Ovary (tissue), 9 donors: ENCODE measurements around the gene MBD1. TPM values are rescaled to one million over a fixed set of nuclear protein-coding genes. Genes with fewer than 3 reads are reported as not detected.

Experiments used
- DNase-seq, 5 donors: peaks; one replicate each; pipeline ENCODE4 v3.0.0-alpha.2; 2019 to 2020
- H3K27ac ChIP-seq, 2 donors: fragments of 200-600 bp; one replicate each; pipeline versions ENCODE4 v1.5.1 to v1.8.0; 2019 to 2022
- H3K27me3 ChIP-seq: fragments of 200-600 bp; one replicate; pipeline ENCODE4 v1.8.0; 2022
- H3K36me3 ChIP-seq: fragments of 200-600 bp; sonication (generic); one replicate; pipeline ENCODE4 v1.5.1; 2019
- H3K4me1 ChIP-seq: one replicate; pipeline ENCODE4 v1.8.1; 2013; ENCODE audit warnings: mild to moderate bottlenecking, moderate library complexity; ENCODE audit not compliant: insufficient read depth
- H3K4me3 ChIP-seq: fragments of 200-600 bp; sonication (generic); one replicate; pipeline ENCODE4 v1.5.1; 2017
- H3K9me3 ChIP-seq, 2 donors: fragments of 200-600 bp in 1 of 2; sonication (generic) in 1 of 2; one replicate each; pipeline versions ENCODE4 v1.5.1 to v1.8.1; 2013 to 2019; ENCODE audit warnings: mild to moderate bottlenecking in 1 of 2, moderate library complexity in 1 of 2
- CTCF ChIP-seq, 3 donors: fragments of 450-650 bp in 2 of 3; fragments of 200-600 bp in 1 of 3; IDR thresholded peaks; one replicate each; pipeline versions ENCODE4 v1.5.1 to v1.8.0; 2016 to 2022; ENCODE audit warnings: antibody characterized with exemption in 3 of 3, mild to moderate bottlenecking in 1 of 3
- EP300 ChIP-seq: sonication (generic); formaldehyde crosslinking; IDR thresholded peaks from one replicate; pipeline ENCODE4 v1.6.1; 2017; ENCODE audit warnings: antibody characterized with exemption
- POLR2A ChIP-seq: fragments of 450-650 bp; IDR thresholded peaks from one replicate; pipeline ENCODE4 v1.6.1; 2017; ENCODE audit warnings: antibody characterized with exemption, mild to moderate bottlenecking, moderate library complexity
- WGBS, 3 donors: extraction: QIAGEN DNeasy Blood & Tissue Kit in 1 of 3; methylation state at CpG; one replicate each; pipeline versions ENCODE4 v1.1.5 to v1.1.7; 2013 to 2017; 5-methylcytosine and 5-hydroxymethylcytosine counted together
- intact Hi-C, 4 donors: fragments of 100-400 bp; cut with DNase I; formaldehyde crosslinking; loops; one replicate each; pipeline versions ENCODE4 v1.11.0 to v1.15.1; 2022 to 2023
- polyA plus RNA-seq, 2 donors: library from polyadenylated mRNA; stranded (reverse); fragments of 200-250 nt in 1 of 2; fragments of 350-450 nt in 1 of 2; fragmentation: Illumina TruSeq in 1 of 2; extraction: RNeasy Lipid Tissue Mini Kit (QIAGEN cat#74804) in 1 of 2; gene quantifications; one replicate each; pipeline ENCODE4 v1.2.3, GENCODE V29; 2013 to 2014
- total RNA-seq, 7 donors: library from RNA; depleted of rRNA in 2 of 7; stranded (reverse); fragments of >200 nt in 2 of 7; fragmentation: NEBNext Ultra II Directional in 3 of 7; extraction: Animal tissue kit (Norgen Biotek cat#: 25700) in 3 of 7; gene quantifications; one replicate each; pipeline versions ENCODE4 v1.1.0 to v1.2.4, GENCODE V29; 2016 to 2023
- donor health status: DM: no; HTN: no; CAD: no; lungs with moderate emphysema.
- donor health status: DM: no; HTN: no; CAD: no.
- donor health status: Bipolar disorder and iron deficiency.
- donor health status: DM: yes; HTN: yes; CAD: no.
- donor health status: DM: no; HTN: no; CAD: no.
- donor health status: DM: yes; HTN: yes; CAD: no.

MBD1 gene
- total and polyA plus RNA-seq, 9 donors = 30.1 to 78.5 (median 61.1) TPM

GRCh38 chr18:50306944-50307343, 25.6 kb upstream of the MBD1 start:
- DNase-seq = peak in 2 of 5 donors; percentile 40 to 68
- intact Hi-C loops = no loop called here
- 10 to 32% (median 17%) methylated on average over 8 of the region's 8 CpGs for WGBS, 3 donors
- Histone ChIP-seq H3K27me3 (no peaks in the 10 kb centered on the region), H3K27ac (no peak overlapping the region), H3K4me1 (no peaks in the 10 kb centered on the region), H3K9me3 (no peaks in the 10 kb centered on the region), H3K36me3 (no peaks in the 10 kb centered on the region), H3K4me3 (peak overlapping the region; percentile 40)
- TF ChIP-seq CTCF (IDR thresholded peaks at IDR 0.05) (no peak), POLR2A (no peak), EP300 (no peak)

DNA sequence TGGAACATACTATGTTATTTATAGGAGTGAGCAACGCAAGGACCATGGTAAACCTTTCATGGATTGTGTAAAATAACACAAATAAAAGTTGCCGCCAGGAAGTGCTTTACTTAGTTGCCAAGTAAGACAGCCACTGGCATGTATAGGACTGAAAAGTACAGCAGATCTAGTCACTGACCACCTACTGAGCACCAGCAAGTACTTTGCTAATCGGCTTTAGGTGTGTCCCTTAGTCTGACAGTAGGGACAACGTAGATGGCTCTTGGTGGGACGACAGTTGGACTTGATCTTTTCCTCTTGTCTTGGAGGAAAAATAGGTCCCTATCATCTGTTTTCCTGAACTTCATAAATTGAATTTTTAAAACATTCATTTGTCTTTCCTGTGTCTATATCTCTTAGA, 19.8 kb upstream of the MBD1 start:
- Histone ChIP-seq H3K4me1 (peaks cover 4% of the 10 kb centered on the region), H3K4me3 (no peak overlapping the region), H3K27ac (no peak overlapping the region), H3K9me3 (no peaks in the 10 kb centered on the region), H3K36me3 (no peaks in the 10 kb centered on the region), H3K27me3 (no peaks in the 10 kb centered on the region)
- intact Hi-C loops = no loop called here
- no peak for DNase-seq
- 38 to 60% (median 49%) methylated on average over 5 of the region's 5 CpGs for WGBS, 3 donors
- TF ChIP-seq CTCF (IDR thresholded peaks at IDR 0.05) = no peak
- TF ChIP-seq POLR2A = no peak
- TF ChIP-seq EP300 = no peak

DNA sequence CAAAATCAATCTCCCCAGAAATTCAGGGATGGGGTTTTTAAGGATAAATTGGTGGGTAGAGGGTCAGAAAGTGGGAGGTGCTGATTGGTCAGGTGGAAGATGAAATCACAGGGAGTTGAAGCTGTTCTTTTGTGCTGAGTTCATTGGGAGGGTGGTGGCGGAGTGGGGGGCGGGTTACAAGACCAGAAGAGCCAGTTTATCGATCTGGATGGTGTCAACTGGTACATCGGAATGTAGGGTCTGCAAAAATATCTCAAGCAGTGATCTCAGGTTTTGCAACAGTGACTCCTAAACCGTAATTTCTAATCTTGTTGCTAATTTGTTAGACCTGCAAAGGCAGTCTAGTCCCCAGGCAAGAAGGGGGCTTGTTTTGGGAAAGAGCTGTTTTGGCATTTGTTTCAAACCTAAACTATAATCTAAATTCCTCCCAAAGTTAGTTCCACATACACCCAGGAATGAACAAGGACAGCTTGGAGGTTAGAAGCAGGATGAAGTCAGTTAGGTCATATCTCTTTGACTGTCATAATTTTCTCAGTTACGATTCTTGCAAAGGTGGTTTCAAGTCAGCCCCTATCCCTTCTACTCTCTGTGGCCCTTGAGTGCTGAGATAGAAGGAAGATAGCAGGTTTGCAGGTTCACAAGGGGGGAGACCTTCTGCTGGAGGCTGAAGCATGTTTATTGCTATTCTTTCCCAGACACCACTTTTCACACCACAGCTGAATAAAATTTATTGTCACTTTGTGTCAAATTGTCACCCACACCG, 18.5 kb upstream of the MBD1 start:
- Histone ChIP-seq H3K9me3 (no peaks in the 10 kb centered on the region), H3K4me1 (peaks cover 4% of the 10 kb centered on the region), H3K27me3 (no peaks in the 10 kb centered on the region), H3K27ac (no peak overlapping the region), H3K4me3 (no peak overlapping the region), H3K36me3 (no peaks in the 10 kb centered on the region)
- no peak for DNase-seq
- 45 to 51% (median 51%) methylated on average over 7 of the region's 7 CpGs for WGBS, 3 donors
- TF ChIP-seq POLR2A = no peak
- TF ChIP-seq EP300 = no peak
- TF ChIP-seq CTCF (IDR thresholded peaks at IDR 0.05) = no peak
- intact Hi-C loops = no loop called here

DNA sequence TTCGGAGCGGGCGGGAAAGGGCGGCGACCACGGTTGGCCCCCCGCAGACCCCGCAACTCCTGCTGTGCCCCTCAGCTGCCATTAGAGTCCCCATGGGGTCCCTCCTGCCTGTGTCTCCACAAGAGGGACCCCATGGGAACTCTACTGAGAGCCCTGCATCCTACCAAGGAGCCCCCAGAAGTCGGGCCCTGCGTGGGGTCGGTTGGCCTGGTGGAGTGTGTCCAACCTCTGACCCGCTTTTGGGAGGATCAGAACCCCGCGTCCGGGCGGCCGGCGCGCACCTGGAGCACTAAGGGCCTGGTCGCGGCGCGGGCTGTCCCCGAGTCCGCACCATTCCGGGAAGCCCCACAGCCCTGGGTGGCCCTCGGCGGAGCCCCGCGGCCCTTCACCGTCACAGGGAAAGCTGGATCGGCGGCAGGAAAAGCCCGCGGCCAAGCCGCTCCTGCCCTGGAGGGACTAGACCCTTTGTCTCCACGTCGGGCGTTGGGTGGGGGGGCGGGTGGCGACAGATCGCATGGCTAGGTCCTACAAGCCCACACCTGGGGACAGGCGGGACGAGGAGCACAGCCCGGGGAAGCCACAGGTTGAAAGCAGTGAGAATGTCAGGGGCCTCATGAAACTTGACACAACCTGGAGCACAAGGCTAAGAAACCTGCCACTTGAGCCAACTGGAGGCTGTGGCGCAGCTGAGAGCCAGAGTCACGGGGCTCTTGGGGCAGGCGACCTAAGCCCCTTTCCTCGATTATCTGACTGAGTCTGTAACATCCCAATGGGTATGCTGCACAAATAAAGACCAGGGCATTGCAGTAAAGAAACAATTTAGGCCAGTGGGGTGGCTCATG, 17.3 kb upstream of the MBD1 start:
- intact Hi-C loops = no loop called here
- 26 to 31% (median 29%) methylated on average over 28 to 49 of the region's 49 CpGs for WGBS, 3 donors
- TF ChIP-seq CTCF (IDR thresholded peaks at IDR 0.05) (no peak), EP300 (no peak)

More for the DNA sequence above, 17.3 kb upstream of the MBD1 start:
- peaks cover 4% of the 10 kb centered on the region for H3K4me1 ChIP-seq
- H3K9me3 ChIP-seq = no peaks in the 10 kb centered on the region
- H3K4me3 ChIP-seq = no peak overlapping the region
- H3K36me3 ChIP-seq = no peaks in the 10 kb centered on the region
- H3K27me3 ChIP-seq = no peaks in the 10 kb centered on the region
- H3K27ac ChIP-seq = no peak overlapping the region
- peak in 1 of 5 donors; percentile 37 for DNase-seq
